ENCODE measurements around the gene GPT2.

The GPT2 gene, protein sequence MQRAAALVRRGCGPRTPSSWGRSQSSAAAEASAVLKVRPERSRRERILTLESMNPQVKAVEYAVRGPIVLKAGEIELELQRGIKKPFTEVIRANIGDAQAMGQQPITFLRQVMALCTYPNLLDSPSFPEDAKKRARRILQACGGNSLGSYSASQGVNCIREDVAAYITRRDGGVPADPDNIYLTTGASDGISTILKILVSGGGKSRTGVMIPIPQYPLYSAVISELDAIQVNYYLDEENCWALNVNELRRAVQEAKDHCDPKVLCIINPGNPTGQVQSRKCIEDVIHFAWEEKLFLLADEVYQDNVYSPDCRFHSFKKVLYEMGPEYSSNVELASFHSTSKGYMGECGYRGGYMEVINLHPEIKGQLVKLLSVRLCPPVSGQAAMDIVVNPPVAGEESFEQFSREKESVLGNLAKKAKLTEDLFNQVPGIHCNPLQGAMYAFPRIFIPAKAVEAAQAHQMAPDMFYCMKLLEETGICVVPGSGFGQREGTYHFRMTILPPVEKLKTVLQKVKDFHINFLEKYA

DNA sequence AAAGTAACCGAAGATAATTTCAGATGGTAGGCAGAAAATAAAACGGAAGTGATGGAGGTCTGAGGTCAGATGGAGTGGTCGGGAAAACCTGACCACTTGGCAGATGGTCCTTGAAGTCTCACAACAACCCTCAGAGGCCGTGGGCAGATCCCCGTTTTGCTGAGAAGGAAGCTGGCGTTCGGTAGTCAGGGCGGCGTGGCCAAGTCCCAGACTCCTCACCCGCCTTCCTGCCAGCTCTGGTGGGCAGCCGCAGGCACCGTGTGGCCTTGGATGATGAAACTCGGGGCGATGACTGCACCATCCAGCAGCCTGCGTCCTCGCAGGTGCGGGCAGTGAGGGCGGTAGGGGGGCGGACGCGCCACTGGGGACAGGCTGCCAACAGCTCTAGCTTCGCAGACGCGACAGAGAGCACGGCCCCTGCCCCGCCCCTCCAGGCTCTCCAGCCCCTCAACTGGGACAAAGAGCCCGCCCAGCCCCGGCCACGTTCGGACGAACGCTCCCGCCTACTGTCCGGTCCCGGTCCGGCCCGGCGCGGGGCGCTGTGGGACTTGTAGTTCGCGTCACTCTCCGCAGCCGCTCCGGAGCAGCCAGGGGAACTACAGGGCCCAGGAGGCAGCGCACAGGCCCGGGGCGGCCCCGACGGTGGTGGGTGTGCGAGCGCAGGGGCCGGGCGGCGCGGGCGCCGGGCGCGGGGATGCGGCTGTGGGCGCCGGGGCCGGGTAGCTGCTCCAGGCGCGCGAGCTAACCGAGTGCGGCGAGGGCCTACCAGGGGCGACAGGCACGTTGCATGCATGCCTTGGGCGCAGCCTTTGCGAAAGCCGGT is at the start of gene GPT2:
Gene GPT2, plus strand, starts transcription at position 673 of the 823 bp plus-strand sequence. CDS start 354 bp downstream, outside the sequence.
- peak; percentile 74 to 78 (median 77) for DNase-seq (ENCODE audit: low read depth in 2 of 3, low spot score in 2 of 3)

DNA sequence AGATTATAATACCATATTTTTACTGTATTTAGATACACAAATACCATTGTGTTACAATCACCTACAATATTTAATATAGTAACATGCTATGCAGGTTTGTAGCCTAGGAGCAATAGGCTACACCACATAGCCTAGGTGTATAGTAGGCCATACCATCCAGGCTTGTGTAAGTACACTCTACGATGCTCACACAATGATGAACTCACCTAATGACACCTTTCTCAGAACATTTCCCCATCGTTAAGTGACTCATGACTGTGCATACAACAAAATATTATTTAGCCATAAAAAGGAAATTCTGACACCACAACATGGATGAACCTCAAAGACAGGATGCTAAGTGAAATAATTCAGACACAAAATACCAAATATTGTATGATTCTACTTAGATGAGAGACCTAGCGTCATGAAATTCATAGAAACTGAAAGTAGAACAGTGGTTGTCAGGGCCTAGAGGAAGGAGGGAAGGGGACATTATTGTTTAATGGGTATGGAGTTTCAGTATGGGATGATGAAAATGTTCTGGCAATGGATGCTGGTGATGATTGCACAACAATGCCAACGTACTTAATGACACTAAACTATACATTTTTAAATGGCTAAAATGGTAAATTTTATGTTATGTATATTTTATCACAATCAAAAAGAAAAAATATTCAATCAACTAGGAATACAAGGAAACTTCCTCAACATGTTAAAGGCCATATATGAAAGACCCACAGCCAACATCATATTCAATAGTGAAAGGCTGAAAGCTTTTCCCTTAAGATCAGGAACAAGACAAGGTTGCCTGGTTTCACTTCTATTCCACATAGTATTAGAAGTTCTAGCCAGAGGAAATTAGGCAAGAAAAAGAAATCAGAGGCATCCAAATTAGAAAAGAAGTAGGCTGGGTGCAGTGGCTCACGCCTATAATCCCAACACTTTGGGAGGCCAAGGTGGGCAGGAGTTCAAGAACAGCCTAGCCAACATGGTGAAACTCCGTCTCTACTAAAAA is 47.3 kb upstream of the GPT2 start:
- DNase-seq (ENCODE audit: low read depth in 2 of 3, low spot score in 2 of 3): no peak

DNA sequence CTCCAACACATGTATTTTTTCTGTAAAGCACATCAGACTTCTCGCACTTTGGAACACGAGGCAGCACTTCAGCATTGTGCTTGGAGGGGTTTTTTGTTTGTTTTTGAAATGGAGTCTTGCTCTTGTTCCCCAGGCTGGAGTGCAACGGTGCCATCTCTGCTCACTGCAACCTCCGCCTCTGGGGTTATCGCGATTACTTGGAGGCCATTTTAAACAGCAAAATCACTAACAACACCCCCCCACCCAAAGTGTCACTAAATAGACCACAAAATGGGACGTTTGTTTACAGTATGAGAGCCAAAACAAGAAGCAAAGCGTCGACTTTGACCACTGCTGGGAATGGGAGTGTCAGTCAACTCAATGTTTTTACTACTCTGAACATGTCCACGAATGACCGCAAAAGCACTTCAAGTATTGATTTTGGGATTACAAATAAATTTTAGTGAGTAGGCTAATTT is 44.1 kb upstream of the GPT2 start:
- no peak for DNase-seq (ENCODE audit: low read depth in 2 of 3, low spot score in 2 of 3)

DNA sequence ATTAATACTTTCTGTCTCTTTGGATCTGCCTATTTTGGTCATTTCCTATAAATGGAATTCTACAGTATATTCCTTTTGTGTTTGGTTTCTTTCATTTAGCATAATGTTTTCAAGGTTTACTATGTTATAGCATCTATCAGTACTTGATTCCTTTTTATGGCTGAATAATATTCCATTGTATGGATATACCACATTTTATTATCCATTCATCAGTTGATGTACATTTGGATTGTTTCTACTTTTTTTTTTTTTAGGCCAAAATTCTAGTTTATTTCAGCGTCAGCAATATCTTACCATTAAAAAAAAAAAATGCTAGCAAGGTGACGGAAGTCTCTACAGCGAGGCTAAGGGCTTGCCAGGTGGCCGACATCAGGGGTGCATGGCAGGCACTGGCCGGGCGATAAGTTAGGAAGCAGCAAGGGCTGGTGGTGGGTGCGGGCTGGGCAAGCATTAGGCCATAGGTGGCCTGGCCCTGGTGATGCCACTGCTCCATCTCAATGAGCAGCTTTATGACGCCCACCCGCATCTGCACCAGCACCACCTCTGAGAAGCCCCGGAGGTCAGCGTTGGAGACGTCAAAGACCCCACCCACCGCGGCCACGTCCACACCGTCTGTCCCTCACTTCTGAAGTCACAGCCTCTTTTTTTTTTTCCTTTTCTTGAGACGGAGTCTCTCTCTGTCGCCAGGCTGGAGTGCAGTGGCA is 41.8 kb upstream of the GPT2 start:
- DNase-seq (ENCODE audit: low read depth in 2 of 3, low spot score in 2 of 3): no peak

DNA sequence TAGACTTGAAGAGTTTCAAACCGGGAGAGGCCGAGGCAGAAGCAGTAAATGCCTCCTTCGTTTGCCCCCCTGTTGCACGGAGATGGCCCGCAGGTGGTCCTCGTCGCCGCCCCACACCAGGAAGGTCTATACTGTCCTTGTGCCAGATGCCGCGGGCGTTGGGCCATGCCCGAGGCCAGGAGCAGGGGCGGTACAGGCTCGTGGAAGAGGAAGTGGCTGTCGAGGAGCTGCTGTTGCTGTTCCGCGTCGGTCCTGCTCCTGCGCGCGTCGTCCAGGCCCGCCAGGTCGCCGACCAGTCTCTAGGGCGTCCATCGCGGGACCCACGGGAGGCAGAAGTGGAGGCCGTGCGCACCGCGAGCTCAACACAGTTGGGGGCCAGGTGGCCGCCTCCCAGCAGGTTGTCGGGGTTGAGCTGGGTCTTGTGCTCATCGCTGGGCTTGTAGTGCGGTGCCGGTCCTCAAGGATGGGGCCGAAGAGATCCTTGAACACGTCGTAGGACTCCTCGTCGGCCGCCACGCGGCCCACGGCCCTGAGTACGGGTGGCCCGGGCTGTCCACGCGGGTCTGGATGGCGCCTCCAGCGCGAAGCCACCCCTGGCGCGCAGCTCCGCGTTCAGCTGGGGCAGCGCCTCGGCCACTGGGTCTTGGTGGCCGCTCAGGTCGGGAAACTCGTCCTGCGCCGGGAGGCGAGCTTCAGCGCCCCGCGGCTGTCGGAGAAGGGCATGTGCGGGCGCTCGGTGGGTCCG is 40.1 kb upstream of the GPT2 start:
- no peak for DNase-seq (ENCODE audit: low read depth in 2 of 3, low spot score in 2 of 3)

DNA sequence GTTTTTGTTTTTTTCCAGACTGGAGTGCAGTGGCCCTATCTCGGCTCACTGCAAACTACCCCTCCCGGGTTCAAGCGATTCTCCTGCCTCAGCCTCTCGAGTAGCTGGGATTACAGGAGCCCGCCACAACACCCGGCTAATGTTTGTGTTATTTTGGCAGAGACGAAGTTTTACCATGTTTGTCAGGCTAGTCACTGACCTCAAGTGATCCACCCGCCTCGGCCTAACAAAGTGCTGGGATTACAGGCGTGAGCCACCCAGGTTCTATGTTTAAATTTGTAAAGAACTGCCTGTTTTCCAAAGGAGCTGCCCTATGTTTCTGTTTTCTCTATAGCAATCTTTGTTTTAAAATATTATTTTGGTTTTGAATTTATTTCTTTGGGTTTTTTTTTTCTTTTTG is 39.4 kb upstream of the GPT2 start:
- DNase-seq (ENCODE audit: low read depth in 2 of 3, low spot score in 2 of 3): no peak

DNA sequence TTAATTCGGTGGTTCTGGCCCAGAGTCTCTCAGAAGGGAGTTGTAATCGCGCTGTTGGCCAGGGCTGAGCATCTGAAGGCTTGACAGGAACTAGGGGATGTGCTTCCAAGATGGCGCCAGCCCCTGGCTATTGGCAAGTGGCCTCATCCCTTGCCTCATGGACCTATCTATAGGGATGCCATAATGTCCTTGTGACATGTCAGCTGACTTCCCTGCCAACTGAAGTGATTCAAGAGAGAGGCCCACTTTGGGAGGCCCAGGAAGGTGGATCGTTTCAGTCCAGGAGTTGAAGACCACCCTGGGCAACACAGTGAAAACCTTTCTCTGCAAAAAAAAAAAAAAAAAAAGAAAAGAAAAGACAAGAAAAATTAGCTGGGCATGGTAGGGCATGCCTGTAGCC is 38.2 kb upstream of the GPT2 start:
- no peak for DNase-seq (ENCODE audit: low read depth in 2 of 3, low spot score in 2 of 3)

DNA sequence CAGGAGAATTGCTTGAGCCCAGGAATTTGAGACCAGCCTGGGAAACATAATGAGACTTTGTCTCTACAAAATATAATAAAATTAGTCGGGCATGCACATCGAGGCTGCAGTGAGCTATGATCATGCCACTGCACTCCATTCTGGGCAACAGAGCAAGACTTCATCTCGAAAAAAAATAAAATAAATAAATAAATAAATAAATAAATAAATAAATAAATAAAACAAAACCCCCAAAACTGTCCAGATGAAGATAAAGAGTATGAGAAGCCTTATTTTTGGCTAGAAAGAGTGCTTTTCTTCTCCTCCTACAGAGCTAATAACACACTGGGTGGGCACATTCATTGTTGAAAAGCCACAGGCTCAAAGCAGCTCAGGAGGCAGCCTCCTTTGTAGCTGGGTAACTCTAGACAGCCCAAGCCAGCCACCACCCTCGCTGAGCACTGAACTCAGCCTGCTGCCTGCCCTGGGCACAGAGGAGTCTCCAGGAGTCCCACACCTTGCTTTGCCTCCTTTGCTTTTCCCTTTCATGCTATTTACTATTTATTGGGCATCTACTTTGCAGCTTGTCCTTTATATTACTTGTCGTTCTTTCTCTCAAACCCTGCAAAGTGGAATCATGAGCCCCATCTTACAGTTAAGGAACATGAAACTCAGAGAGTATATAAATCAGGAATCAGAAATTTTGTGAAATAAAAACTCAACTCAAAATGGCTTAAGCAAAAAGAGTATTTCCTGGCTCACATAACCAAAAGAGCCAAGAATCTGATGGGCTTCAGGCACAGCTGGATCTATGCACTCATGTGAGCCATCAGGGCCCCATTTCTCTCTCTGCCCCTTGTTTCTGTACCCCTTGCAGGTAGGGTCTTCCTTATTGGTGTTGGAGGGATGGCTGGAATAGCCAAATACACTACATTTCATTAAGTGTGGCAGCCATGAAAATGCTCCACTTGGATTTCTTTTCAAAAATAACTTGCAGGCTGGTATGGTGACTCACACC is 35.1 kb upstream of the GPT2 start:
- no peak for DNase-seq (ENCODE audit: low read depth in 2 of 3, low spot score in 2 of 3)

DNA sequence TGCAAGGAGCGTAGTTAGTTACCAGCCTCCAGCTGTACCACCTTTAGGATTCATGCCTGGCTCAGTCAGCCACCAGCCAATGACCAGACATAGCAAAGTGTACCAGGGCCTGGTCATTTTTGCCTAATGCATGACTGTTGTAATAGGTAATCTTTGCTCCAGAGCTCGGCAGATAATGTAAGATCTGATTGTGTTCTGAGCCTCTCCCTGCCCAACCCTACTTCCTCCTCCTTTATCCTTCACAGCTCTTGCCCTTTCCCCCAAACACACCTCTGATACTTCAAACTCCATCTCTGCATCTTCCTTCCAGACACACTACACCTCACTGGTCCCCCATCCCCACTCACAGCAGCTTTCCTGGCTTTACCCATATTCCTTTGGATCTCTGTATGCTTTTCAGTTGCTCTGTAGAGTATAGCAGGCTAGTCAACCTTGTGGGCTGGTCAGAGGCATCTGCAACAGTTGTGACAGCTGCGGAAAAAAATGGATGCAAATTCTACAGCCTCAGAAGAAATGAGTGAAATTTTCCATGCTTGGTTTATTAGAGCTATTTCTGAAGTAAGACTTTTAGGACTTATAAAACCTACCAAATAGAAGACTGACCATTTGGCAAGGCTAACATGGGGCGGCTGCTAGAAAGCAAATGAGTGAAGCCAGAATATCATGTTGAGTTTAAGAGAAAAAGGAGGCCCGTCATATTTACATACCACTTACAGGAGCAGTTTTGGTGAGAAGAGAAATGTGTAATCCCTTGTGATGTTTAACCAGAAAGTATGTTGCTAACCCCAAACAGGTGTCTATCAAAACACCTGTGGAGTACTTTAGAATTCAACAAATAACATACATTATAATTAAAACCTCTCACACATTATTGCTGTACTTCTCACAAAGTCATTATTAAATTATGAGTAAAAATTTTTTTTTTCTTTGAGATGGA is 33.3 kb upstream of the GPT2 start:
- DNase-seq (ENCODE audit: low read depth in 2 of 3, low spot score in 2 of 3): no peak

DNA sequence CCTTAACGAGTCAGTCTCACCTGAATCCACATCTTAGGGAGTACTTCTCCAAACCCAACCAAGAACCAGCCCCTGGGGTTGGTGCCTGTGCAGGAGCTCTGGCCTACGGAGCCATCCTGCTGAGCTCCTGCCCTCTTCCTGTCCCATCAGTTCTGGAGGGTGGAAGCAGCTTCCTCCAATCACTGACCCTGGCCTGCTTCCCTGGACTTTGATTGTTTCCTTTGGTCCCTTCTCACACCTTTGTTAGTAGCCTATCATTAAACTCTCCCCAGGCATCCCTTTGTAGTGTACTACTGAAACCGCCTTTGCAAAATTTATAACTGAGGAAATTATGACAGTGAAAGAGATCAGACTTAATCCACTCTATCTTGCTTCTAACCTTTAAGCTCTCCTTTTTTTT is 32.0 kb upstream of the GPT2 start:
- no peak for DNase-seq (ENCODE audit: low read depth in 2 of 3, low spot score in 2 of 3)

DNA sequence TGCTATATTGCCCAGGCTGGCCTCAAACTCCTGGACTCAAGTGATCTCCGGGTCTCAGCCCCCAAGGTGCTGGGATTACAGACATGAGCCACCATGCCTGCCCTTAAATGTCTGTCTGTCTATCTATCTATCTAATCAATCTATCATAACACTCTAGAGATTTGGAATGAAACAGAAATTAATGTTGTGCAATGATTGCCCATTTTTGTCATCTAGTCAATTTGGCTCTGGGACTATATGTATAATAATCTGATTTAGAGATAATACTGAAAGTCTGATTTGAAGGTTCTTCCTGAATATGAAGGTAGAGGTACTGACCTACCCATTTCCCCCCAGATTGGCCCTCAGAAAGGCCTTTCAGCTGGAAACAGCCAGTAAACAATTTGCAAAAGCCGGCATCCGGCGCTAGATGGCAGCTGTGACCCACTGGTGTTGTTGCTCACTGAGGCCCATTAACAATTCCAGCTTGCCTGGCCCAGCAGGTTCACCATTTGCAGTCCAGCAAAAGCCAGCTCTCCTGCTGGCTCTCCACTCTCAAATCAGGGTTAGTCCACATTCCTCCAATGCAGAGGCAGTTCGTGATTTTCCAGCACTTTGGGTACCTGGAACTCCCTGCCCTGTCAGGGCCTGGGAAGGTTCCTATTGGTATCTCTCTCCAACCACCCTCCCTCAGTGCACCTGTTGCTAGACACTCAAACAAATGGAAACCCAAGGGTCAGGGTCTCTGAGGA is 30.3 kb upstream of the GPT2 start:
- peak in 2 of 3 experiments; percentile 14 to 29 for DNase-seq (ENCODE audit: low read depth in 2 of 3, low spot score in 2 of 3)

DNA sequence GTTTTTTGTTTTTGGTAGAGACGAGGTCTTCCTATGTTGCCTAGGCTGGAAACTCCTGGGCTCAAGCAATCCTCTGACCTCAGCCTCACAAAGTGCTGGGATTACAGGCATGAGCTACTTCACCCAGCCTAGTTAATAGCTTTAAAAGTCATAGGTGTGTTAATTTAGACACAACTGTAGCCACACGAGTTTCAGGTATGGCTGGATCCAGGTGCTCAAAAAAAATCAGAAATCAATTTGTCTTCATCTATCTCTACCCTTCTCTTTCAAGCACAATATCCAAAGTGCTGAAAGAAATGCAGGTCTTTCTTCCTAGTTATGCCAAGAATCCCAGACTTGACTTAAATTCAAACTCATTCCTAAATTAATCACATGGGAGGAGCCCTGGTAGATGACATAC is 29.3 kb upstream of the GPT2 start:
- DNase-seq (ENCODE audit: low read depth in 2 of 3, low spot score in 2 of 3): no peak

DNA sequence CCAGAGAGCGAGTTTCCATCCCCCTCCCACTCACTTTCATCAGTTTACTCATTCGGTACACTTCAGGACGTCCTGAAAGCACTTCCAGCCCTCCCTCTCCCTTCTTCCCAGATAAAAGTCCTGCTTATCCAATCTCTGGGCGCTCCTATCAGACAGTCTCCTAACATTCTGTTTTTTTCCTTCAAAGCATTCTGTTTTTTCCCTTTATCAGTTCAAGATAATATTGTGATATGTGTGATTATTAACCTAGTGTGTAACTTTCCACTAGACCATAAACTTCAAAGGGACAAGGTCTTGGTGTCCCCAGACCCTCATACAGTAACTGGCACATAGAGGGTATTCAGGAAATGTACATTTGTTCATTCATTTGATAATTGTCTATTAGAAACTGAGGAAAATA is 28.8 kb upstream of the GPT2 start:
- no peak for DNase-seq (ENCODE audit: low read depth in 2 of 3, low spot score in 2 of 3)

DNA sequence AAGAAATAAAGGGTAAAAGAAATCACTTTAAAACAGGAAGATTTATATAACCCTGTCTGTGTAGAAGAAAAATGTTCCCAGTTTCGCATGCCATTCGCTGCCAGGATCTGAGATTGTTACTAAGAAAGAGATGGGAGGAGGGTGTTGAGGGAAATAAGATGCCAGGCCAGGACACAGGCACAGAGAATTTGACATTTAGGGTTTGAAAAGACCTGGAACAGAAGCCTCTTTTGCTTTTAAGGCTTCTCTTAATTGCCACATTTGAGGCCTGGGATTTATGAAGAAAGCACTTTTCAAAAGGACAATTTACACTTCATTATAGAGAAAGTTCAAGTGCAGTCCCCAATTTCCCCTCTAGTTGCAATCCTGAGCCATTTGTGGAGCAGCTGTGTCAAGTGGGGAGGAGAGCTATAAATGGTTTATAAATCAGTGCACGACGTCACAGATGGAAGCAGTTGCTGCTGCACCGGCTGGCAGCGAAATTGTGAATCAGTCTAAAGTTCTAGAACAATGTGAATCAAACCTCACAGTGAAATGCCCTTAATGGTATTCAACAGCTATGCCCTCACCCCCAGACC is 26.7 kb upstream of the GPT2 start:
- no peak for DNase-seq (ENCODE audit: low read depth in 2 of 3, low spot score in 2 of 3)

DNA sequence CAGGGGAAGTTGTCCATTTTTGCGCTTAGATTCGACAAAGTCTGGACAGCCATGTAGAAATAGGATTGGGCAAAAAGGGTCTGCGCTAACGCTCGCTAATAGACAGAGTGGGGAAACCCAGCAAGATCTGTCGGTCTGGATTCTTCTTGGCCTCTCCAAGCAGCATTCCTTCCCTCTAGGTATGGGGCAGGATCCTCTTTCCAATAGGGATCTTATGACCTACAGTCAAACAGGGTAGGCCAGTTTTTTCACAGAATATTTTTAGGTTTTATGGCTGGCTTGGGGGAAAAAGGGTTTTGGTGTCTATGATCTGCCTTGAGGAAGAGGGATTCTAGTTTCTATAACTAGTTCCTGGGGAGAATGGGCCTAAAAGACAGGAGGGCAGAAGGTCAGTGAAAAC is 26.0 kb upstream of the GPT2 start:
- DNase-seq (ENCODE audit: low read depth in 2 of 3, low spot score in 2 of 3): no peak

DNA sequence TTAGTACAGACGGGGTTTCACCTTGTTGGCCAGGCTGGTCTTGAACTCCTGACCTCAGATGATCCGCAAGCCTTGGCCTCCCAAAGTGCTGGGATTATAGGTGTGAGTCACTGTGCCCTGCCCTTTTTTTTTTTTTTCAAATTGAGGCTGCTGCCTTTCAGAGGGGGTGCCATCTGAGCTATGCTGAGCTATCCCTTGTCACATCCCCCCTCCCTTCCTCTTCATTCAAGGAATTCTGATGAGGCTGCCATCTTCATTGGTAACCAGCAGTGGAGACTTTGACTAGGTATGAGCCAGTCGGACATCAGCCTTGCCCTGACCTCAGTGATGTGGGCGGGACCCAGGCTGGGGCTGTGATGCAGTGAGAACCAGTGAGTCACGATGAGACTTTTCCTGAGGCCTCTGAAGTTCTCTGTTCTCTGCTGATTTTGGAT is 24.4 kb upstream of the GPT2 start:
- no peak for DNase-seq (ENCODE audit: low read depth in 2 of 3, low spot score in 2 of 3)

Data from activated CD8-positive, alpha-beta memory T cell treated with anti-CD3 and anti-CD28 coated beads for 48 hours (primary cell).